ENCODE data around the gene PAAF1. TPM values are rescaled to one million over a fixed set of nuclear protein-coding genes. Genes with fewer than 3 reads are reported as not detected.

The PAAF1 gene
- total RNA-seq, 2 donors from 2014 or later: 8.7 to 8.8 TPM

DNA sequence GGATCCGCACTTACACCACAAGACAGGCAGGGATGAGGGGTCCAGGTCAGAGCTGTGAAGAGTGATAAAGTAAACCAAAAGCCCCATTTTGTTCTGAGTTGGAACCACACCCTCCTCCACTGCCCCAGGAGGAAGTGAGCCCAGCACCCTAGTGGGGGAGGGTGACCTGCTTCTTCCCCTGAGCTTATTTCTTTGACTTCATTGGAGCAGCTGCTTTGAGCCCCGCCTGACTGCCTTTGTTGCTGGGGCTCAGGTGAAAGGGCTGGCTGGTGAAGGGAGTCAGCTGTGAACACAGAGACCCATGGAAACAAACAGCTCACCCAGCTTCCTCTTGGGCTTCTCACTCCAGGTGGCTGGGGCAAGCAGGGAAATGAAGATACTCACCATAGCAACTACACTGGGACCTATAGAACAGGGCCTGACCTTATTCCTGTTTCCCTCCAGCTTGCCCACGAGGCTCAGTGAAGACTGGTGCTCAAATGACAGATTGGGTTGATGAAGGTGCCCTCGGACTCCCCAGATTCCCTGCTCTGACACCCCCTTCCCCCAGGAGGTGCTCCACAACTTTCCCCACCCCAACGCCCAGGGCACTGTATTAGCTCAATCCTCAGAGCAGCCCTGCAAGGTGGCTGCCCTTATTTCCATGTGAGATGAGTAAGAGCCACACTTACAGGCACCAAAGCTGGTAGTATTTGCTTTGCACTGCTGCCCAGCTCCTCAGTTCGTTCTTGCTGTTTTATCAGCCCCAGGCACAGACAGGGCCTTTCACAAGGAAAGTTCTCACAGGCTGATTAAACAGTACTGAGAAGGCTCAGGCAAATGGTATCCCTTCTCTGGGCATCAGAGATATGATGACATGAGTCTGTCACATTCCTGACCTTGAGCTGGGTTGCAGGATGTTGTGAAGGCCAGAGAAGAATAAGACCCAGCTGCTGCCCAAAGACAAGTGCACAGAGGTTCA, 103.5 kb downstream of the PAAF1 start:
- Histone ChIP-seq H3K9me3 (no peaks in the 10 kb centered on the region), H3K27ac (peak overlapping the region in 1 of 2 donors; percentile 4), H3K36me3 (peaks cover 13% of the 10 kb centered on the region), H3K27me3 (replicated peaks; ENCODE audit: insufficient read depth) (no peaks in the 10 kb centered on the region), H3K4me1 (ENCODE audit: control insufficient read depth in 1 of 2, low read depth in 2 of 2) (peaks cover 11 to 13% of the 10 kb centered on the region in 2 donors), H3K4me3 (no peak overlapping the region)
- no peak for DNase-seq (ENCODE audit: low spot score)
- no peak for ATAC-seq (ENCODE audit: insufficient number of reproducible peaks, low FRiP score, low read depth)
- no peak for TF ChIP-seq CTCF (IDR thresholded peaks at IDR 0.05)

Other genes starting within 250 kb of the PAAF1 start
- gene PLEKHB1, start 230.4 kb upstream of the PAAF1 start, total RNA-seq: 1 to 10 TPM; 7.3 to 7.9 TPM
- 100 to 1,000 TPM; 179 to 247 TPM for gene RAB6A, start 115.9 kb upstream of the PAAF1 start, total RNA-seq
- 10 to 100 TPM in 1 of 2 donors, 1 to 10 TPM in 1; 3.8 to 18.6 TPM for gene MRPL48, start 89.1 kb upstream of the PAAF1 start, total RNA-seq
- gene COA4, start 153 bp upstream of the PAAF1 start, total RNA-seq: 10 to 100 TPM; 40.8 to 64.9 TPM
- gene DNAJB13, start 74.0 kb downstream of the PAAF1 start, total RNA-seq: 1 to 10 TPM in 1 of 2 donors, not detected in 1; 1.8 TPM
- 10 to 100 TPM; 42.0 to 57.7 TPM for gene UCP2, start 105.8 kb downstream of the PAAF1 start, total RNA-seq
- 10 to 100 TPM in 1 of 2 donors, under 1 TPM in 1; 0.14 to 13.9 TPM for gene UCP3, start 132.1 kb downstream of the PAAF1 start, total RNA-seq

Measured in thoracic aorta (tissue), 2 donors.